ENCODE data around the gene ITPK1.

- TF ChIP-seq POLR2AphosphoS5 (IDR thresholded peaks at IDR 0.05; ENCODE audit: borderline replicate concordance, low read depth, low read length) (no peak), EZH2 (IDR thresholded peaks at IDR 0.05) (no peak)
Measured at GRCh38 chr14:93160353-93160801, 44.7 kb upstream of the ITPK1 start.

Data from SK-N-MC (cell line).